Cardiac muscle cell (in vitro differentiated cells and primary cell): Measurements from ENCODE around the gene MYCBPAP. TPM values are rescaled to one million over a fixed set of nuclear protein-coding genes. Genes with fewer than 3 reads are reported as not detected.
"Not testable (repeated sequence)": the region's sequence is repeated elsewhere in the genome, so short reads cannot be mapped to it uniquely, and the experiment has no call there.

Experiments used
- DNase-seq, 2 donors: peaks; one replicate each; pipeline versions ENCODE4 v3.0.0 to v3.0.0-alpha.2; 2010 to 2017; ENCODE audit warnings: low read depth in 1 of 2, low spot score in 1 of 2
- H3K27ac ChIP-seq: fragments of 200-600 bp; sonication (generic); 2 replicates; pipeline ENCODE4 v1.5.1; 2016
- H3K27me3 ChIP-seq: fragments of 200-600 bp; sonication (generic); 2 replicates; pipeline ENCODE4 v1.6.0; 2016; ENCODE audit warnings: control low read depth
- H3K36me3 ChIP-seq: fragments of 200-600 bp; sonication (generic); 2 replicates; pipeline ENCODE4 v1.5.1; 2016; ENCODE audit warnings: control low read depth
- H3K4me1 ChIP-seq: fragments of 200-600 bp; sonication (generic); 2 replicates; pipeline ENCODE4 v1.8.1; 2017; ENCODE audit warnings: low read depth, mild to moderate bottlenecking, mixed run types
- H3K4me3 ChIP-seq: fragments of 200-600 bp; sonication (generic); 2 replicates; pipeline ENCODE4 v1.5.1; 2016; ENCODE audit warnings: mild to moderate bottlenecking
- H3K9me3 ChIP-seq: fragments of 200-600 bp; sonication (generic); 2 replicates; pipeline ENCODE4 v1.5.1; 2017; ENCODE audit warnings: low read depth, mild to moderate bottlenecking, control low read depth
- CTCF ChIP-seq: IDR thresholded peaks from 2 replicates; pipeline ENCODE4 v1.5.1; 2012; ENCODE audit warnings: low read depth, mild to moderate bottlenecking, low read length
- polyA plus RNA-seq: library from polyadenylated mRNA; unstranded; fragments of >200 nt; fragmentation: Nextera tagmentation; extraction: Ambion mirVana; gene quantifications from 2 replicates; pipeline ENCODE4 v1.2.1, GENCODE V29; 2016
- total RNA-seq: library from RNA; depleted of rRNA; stranded (reverse); fragments of >200 nt; gene quantifications from 2 replicates; pipeline ENCODE4 v1.2.3, GENCODE V29; 2016

Gene MYCBPAP
- total and polyA plus RNA-seq, 2 experiments from 2014 or later = 1.2 to 3.2 TPM

- TF ChIP-seq CTCF = no peak
- no peaks in the 10 kb centered on the region for H3K9me3 ChIP-seq
- no peak overlapping the region for H3K4me3 ChIP-seq
- no peak for DNase-seq
- peaks cover 7% of the 10 kb centered on the region for H3K36me3 ChIP-seq
- H3K4me1 ChIP-seq = no peaks in the 10 kb centered on the region
- peaks cover 21% of the 10 kb centered on the region for H3K27me3 ChIP-seq
- H3K27ac ChIP-seq = no peak overlapping the region
These were observed 38.5 kb upstream of the MYCBPAP start for GRCh38 chr17:50469671-50470305.

GRCh38 chr17:50470426-50470825, 37.8 kb upstream of the MYCBPAP start:
- no peaks in the 10 kb centered on the region for H3K4me1 ChIP-seq

GRCh38 chr17:50471009-50471905, 37.0 kb upstream of the MYCBPAP start:
- H3K4me1 ChIP-seq = no peaks in the 10 kb centered on the region
- no peak overlapping the region for H3K4me3 ChIP-seq
- H3K36me3 ChIP-seq = peaks cover 5% of the 10 kb centered on the region
- H3K27ac ChIP-seq = no peak overlapping the region
- no peaks in the 10 kb centered on the region for H3K9me3 ChIP-seq
- no peak for TF ChIP-seq CTCF
- DNase-seq = no peak
- H3K27me3 ChIP-seq = peaks cover 21% of the 10 kb centered on the region

More at GRCh38 chr17:50470426-50470825, 37.8 kb upstream of the MYCBPAP start:
- no peak overlapping the region for H3K4me3 ChIP-seq
- H3K36me3 ChIP-seq = peaks cover 5% of the 10 kb centered on the region
- no peak for TF ChIP-seq CTCF
- H3K9me3 ChIP-seq = no peaks in the 10 kb centered on the region
- DNase-seq = no peak
- H3K27ac ChIP-seq = no peak overlapping the region
- peaks cover 21% of the 10 kb centered on the region for H3K27me3 ChIP-seq

- peaks cover 5% of the 10 kb centered on the region for H3K36me3 ChIP-seq
- H3K27ac ChIP-seq = no peak overlapping the region
- no peaks in the 10 kb centered on the region for H3K4me1 ChIP-seq
- no peaks in the 10 kb centered on the region for H3K9me3 ChIP-seq
- peaks cover 21% of the 10 kb centered on the region for H3K27me3 ChIP-seq
- TF ChIP-seq CTCF = no peak
- no peak for DNase-seq
- no peak overlapping the region for H3K4me3 ChIP-seq
These were observed 36.0 kb upstream of the MYCBPAP start for GRCh38 chr17:50472286-50472685.

- H3K4me3 ChIP-seq, H3K9me3 ChIP-seq, H3K4me1 ChIP-seq, H3K36me3 ChIP-seq, H3K27ac ChIP-seq: not testable (repeated sequence)
- peak; percentile 25 for TF ChIP-seq CTCF
- peaks cover 16% of the 10 kb centered on the region for H3K27me3 ChIP-seq
- DNase-seq = peak in 1 of 2 donors; percentile 19
These were observed 35.5 kb upstream of the MYCBPAP start for GRCh38 chr17:50472761-50473161.
